ENCODE results near the gene NUP214. TPM values are rescaled to one million over a fixed set of nuclear protein-coding genes. Genes with fewer than 3 reads are reported as not detected.

Gene NUP214
- total and polyA plus RNA-seq, 2 of the 4 experiments (the other 2 are of a cell fraction), result 7.9 to 13.4 TPM

- Histone ChIP-seq H4K8ac (ENCODE audit: low read depth in 2 of 2, low read length in 2 of 2) (no peak overlapping the region), H3K9me1 (ENCODE audit: insufficient read depth, low read length) (no peaks in the 10 kb centered on the region), H3K9ac (ENCODE audit: low read depth, low read length) (no peak overlapping the region), H3K27ac (ENCODE audit: insufficient read depth, low read length) (no peak overlapping the region), H2BK20ac (ENCODE audit: low read depth, low read length) (no peak overlapping the region), H2AK9ac (replicated peaks; ENCODE audit: low read depth, low read length, poor library complexity) (no peak overlapping the region), H3K36me3 (ENCODE audit: control insufficient read depth, insufficient read depth, low read length) (peaks cover 27% of the 10 kb centered on the region), H2BK15ac (ENCODE audit: low read depth, low read length) (no peak overlapping the region), H3K79me1 (ENCODE audit: low read depth in 1 of 2, low read length in 2 of 2) (peaks cover 15 to 20% of the 10 kb centered on the region in 2 experiments), H2AFZ (replicated peaks; ENCODE audit: low read length, poor library complexity) (no peak overlapping the region), H3K4me2 (ENCODE audit: low read depth, low read length) (no peak overlapping the region), H2BK5ac (ENCODE audit: low read depth, low read length, poor library complexity, severe bottlenecking) (no peak overlapping the region), H3K14ac (replicated peaks; ENCODE audit: low read depth, low read length) (no peak overlapping the region), H2AK5ac (ENCODE audit: low read depth, low read length) (no peak overlapping the region), H3K4ac (ENCODE audit: low read depth, low read length) (no peak overlapping the region), H3K9me3 (ENCODE audit: control insufficient read depth, insufficient read depth, low read length) (no peaks in the 10 kb centered on the region), H3K18ac (ENCODE audit: low read depth, low read length) (no peak overlapping the region), H2BK120ac (ENCODE audit: low read depth, low read length) (no peak overlapping the region), H3K4me3 (ENCODE audit: insufficient read depth, low read depth, low read length) (no peak overlapping the region), H3K4me1 (ENCODE audit: control insufficient read depth, insufficient read depth, low read length) (no peaks in the 10 kb centered on the region), H4K20me1 (ENCODE audit: insufficient read depth, low read length) (peaks cover 3% of the 10 kb centered on the region), H3K23ac (ENCODE audit: low read depth, low read length) (no peak overlapping the region), H4K91ac (ENCODE audit: insufficient read depth, low read depth, low read length) (no peak overlapping the region), H3K56ac (ENCODE audit: extremely low read depth, insufficient read depth, low read length) (no peak overlapping the region), H4K5ac (ENCODE audit: low read depth, low read length) (no peak overlapping the region), H3K27me3 (ENCODE audit: control insufficient read depth, insufficient read depth, low read length) (no peaks in the 10 kb centered on the region)
- intact Hi-C loops (cut with micrococcal nuclease) (loop anchor here (5.0 kb wide), 1 partner anchor 41 kb away; the partner anchor contains the start of gene NUP214), dilution Hi-C loops (cut with HindIII; ENCODE audit: low sequenced_read_pairs, unreplicated experiment) (no loop called here), in situ Hi-C loops (cut with MboI; ENCODE audit: low sequenced_read_pairs) (no loop called here)
- no peak for DNase-seq
- ChIA-PET POLR2A (ENCODE audit: unreplicated experiment) (no interaction called here), CTCF (interaction anchor here (0.6 kb wide), 1 partner anchor 25 kb away, joined by 3 read pairs; no protein-coding TSS in a partner anchor)
- 93% methylated on average over 3 of the region's 4 CpGs; no CpG with 5 or more reads in 1 of the 2 experiments for WGBS, 2 experiments (ENCODE audit: extremely low coverage in 2 of 2, insufficient read length in 1 of 2)
- TF ChIP-seq CEBPB (IDR thresholded peaks at IDR 0.05; ENCODE audit: low read depth, low read length) (no peak), FOS (IDR thresholded peaks at IDR 0.05; ENCODE audit: low read depth, low read length) (no peak), BHLHE40 (IDR thresholded peaks at IDR 0.05; ENCODE audit: low read depth, low read length) (no peak), POLR2A (IDR thresholded peaks at IDR 0.05; ENCODE audit: low read depth, low read length) (no peak), MXI1 (IDR thresholded peaks at IDR 0.05; ENCODE audit: borderline replicate concordance, low read depth, low read length) (no peak), CHD1 (IDR thresholded peaks at IDR 0.05; ENCODE audit: low read depth, low read length) (no peak), MAFK (IDR thresholded peaks at IDR 0.05; ENCODE audit: low read depth, low read length) (no peak), RFX5 (IDR thresholded peaks at IDR 0.05; ENCODE audit: low read depth, low read length) (no peak), RCOR1 (IDR thresholded peaks at IDR 0.05; ENCODE audit: insufficient replicate concordance, low read length) (no peak), RAD21 (IDR thresholded peaks at IDR 0.05; ENCODE audit: low read length) (no peak), NFE2L2 (IDR thresholded peaks at IDR 0.05; ENCODE audit: low read depth, low read length) (no peak)
- no peak for ATAC-seq (ENCODE audit: low read depth)
- no TSS peak for BruUV-seq (replicated peaks)
Measured at GRCh38 chr9:131167936-131168335, 42.5 kb downstream of the NUP214 start.
